GM23338 (cell line): ENCODE measurements around the gene MATK.

ENCODE experiments used
- JUNB ChIP-seq: IDR thresholded peaks from one replicate; pipeline ENCODE4 v1.6.1; 2016; ENCODE audit warnings: antibody characterized with exemption; ENCODE audit not compliant: unreplicated experiment
- POLR2AphosphoS5 ChIP-seq: IDR thresholded peaks from 2 replicates; pipeline ENCODE4 v1.6.1; 2016; ENCODE audit warnings: antibody characterized with exemption, low read depth
- REST ChIP-seq: IDR thresholded peaks from one replicate; pipeline ENCODE4 v1.6.1; 2018; ENCODE audit warnings: antibody characterized with exemption; ENCODE audit not compliant: unreplicated experiment
- TF ChIP-seq, protein P1 (sequence below), 2 experiments: fragments of 200-600 bp in 1 of 2; sonication (generic) in 1 of 2; conservative IDR thresholded peaks; 2 replicates each; pipeline versions ENCODE4 v1.5.1 to v1.6.1; 2016 to 2017; ENCODE audit warnings: antibody characterized with exemption in 2 of 2, low read depth in 2 of 2, mild to moderate bottlenecking in 2 of 2, moderate library complexity in 1 of 2

GRCh38 chr19:3826163-3826562, 40.0 kb upstream of the MATK start:
- TF ChIP-seq, protein P1, sequence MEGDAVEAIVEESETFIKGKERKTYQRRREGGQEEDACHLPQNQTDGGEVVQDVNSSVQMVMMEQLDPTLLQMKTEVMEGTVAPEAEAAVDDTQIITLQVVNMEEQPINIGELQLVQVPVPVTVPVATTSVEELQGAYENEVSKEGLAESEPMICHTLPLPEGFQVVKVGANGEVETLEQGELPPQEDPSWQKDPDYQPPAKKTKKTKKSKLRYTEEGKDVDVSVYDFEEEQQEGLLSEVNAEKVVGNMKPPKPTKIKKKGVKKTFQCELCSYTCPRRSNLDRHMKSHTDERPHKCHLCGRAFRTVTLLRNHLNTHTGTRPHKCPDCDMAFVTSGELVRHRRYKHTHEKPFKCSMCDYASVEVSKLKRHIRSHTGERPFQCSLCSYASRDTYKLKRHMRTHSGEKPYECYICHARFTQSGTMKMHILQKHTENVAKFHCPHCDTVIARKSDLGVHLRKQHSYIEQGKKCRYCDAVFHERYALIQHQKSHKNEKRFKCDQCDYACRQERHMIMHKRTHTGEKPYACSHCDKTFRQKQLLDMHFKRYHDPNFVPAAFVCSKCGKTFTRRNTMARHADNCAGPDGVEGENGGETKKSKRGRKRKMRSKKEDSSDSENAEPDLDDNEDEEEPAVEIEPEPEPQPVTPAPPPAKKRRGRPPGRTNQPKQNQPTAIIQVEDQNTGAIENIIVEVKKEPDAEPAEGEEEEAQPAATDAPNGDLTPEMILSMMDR (conservative IDR thresholded peaks at IDR 0.05; ENCODE audit: low read depth in 2 of 2) = no peak
- TF ChIP-seq POLR2AphosphoS5 (no peak), JUNB (no peak), REST (no peak)
